ENCODE measurements around the gene STPG3.
A peak's percentile ranks its signal among the peaks of the same experiment; 100 is the strongest.

STPG3 gene

DNA sequence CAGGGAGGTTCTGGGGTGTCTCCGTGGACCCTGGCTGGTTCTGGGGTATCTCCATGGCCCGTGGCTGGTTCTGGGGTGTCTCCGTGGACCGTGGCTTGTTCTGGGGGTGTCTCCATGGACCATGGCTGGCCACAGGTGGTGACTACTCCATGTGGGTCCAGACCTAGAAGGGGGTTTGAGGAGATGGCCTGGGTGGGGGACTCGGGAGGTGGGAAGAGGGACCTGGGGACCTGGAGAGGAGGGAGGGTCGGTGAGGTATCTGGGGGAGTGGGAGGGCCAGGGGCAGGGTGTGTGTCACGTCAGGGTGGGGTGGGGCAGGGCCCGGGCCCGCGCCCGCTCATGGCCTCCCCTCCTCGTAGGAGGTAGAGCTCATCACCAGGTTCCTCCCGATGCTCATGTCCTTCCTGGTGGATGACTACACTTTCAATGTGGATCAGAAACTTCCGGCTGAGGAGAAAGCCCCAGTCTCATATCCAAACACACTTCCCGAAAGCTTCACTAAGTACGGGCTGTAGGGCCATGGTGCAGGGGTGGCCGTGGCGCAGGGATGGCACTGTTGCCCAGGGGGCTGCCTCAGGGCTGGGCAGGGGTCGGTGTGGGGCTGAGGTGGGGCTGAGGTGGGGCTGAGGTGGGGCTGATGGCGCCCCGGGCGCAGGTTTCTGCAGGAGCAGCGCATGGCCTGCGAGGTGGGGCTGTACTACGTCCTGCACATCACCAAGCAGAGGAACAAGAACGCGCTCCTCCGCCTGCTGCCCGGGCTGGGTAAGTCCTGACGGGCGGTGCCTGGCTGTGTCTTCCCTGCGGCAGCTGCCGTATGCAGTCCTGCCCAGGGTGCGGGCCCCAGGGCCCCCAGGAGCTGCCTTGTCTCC, 15.7 kb downstream of the STPG3 start:
- no peak for DNase-seq (ENCODE audit: low spot score)

DNA sequence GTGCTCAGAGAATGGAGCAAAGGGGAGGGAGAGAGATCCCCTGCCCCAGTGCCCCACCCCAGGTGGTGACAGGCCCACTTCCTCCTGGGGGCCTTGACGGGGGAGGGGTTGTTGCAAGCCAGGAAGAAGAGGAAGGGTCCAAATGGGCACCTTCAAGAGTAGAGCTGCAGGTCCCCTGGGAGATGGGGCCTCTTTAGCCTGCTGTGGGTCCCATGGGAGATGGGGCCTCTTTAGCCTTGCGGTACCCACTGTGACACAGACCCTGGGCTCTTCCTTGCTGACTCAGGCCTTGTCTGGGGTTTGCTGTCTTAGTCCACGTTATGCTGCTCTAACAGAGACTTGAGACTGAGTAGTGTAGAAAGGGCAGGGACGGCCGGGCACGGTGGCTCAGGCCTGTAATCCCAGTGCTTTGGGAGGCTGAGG, 16.9 kb downstream of the STPG3 start:
- DNase-seq (ENCODE audit: low spot score), result peak; percentile 91

DNA sequence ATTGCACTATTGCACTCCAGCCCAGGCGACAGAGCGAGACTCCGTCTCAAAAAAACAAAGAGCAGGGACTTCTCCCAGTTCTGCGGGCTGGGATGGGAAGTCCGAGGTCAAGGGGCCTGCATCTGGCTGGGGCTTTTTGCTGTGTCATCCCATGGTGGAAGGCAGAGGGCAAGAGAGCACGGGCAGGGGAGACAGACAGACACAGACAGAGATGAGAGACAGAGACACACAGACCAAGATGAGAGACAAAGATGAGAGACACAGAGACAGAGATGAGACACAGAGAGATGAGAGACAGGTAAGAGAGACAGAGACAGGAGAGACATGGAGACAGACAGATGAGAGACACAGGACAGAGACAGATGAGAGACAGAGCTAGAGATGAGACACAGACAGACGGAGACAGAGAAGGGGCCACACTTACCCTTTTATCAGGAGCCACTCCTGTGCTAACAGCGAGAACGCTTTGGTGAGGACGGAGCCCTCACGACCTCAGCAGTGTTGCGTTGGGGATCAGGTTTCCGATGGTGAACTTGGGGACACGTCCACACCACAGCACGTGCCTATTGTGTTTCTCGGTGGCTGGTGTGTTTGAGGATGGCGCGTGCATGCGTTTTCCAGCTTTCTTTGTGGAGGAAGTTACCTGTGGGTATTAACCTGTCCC, 17.6 kb downstream of the STPG3 start:
- DNase-seq (ENCODE audit: low spot score), result no peak

DNA sequence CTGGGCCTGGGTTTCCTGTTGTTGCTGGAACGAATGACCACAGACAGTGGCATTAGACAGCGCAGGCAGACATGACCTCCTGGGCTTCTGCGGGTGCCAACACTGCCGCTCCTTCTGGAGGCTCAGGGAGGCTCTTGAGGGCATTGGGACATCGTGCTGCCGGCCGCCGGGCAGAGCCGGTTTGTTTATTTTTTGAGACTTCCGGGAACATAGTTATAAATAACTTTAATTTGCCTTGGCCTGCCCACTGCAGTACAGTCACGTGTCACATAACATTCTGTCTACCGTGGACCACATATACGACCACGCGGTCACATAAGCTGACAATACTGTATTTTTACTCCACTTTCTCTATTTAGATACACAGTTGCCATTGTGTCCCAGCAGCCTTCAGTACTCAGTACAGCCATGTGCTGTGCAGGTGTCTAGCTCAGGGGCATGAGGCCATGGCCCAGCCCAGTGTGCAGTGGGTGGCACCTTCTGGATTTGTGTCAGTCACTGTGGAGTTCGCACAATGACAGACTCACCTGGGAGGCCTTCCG, 18.2 kb downstream of the STPG3 start:
- DNase-seq (ENCODE audit: low spot score), result peak; percentile 84

DNA sequence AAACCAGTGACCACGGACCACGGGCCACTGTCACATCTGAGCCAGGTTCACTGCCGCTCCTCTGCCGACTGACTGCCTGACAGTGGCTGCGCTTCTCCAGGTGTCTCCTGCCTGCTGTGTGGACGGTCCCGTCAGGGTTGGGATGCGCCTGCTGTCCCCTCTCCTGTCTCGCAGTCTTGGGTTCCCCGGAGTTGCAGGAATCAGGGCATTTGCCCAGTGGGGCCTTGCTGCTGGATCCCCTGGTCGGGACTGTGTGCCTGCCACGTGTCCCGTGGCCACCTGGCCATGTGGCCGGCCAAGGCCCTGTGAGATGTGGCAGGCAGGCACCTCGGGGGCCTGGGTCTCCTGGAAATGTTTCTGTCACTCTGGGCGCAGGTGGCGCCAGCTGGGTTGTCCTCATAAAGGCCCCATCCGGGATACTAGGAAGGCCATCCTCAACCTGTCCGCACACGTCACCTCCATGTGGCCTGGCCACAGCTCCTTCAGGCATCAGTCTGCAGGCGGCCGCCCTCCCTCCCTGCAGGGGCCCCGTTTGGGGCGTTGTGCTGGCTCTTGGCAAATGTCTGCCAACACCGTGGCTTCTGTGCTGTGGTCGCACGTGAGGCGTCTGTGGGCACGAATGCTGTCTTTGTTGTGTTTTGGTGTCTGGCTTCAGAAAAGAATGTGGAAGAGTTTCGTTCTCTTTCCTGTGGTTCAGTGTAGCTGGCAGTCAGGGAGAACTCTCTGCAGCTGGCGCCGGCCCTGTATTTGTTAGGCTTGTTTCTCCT, 20.0 kb downstream of the STPG3 start:
- DNase-seq (ENCODE audit: low spot score), result no peak

DNA sequence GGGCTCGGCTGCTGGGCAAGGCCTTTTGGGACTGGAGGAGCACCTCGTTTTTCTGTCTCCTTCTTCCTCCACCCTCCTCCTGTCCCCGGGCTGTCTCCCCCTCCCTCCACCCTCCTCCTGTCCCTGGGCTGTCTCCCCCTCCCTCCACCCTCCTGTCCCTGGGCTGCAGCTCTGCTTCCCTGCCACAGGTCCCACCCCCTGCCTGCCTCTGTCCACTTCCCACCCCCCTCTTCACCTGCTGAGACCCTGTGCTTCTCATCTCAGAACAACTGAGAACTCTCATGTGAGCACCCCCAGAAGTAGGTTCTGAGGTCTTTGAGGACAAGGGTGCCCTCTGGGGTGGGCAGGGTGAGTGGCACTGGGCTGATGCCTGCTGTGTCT, 20.6 kb downstream of the STPG3 start:
- DNase-seq (ENCODE audit: low spot score), result no peak

DNA sequence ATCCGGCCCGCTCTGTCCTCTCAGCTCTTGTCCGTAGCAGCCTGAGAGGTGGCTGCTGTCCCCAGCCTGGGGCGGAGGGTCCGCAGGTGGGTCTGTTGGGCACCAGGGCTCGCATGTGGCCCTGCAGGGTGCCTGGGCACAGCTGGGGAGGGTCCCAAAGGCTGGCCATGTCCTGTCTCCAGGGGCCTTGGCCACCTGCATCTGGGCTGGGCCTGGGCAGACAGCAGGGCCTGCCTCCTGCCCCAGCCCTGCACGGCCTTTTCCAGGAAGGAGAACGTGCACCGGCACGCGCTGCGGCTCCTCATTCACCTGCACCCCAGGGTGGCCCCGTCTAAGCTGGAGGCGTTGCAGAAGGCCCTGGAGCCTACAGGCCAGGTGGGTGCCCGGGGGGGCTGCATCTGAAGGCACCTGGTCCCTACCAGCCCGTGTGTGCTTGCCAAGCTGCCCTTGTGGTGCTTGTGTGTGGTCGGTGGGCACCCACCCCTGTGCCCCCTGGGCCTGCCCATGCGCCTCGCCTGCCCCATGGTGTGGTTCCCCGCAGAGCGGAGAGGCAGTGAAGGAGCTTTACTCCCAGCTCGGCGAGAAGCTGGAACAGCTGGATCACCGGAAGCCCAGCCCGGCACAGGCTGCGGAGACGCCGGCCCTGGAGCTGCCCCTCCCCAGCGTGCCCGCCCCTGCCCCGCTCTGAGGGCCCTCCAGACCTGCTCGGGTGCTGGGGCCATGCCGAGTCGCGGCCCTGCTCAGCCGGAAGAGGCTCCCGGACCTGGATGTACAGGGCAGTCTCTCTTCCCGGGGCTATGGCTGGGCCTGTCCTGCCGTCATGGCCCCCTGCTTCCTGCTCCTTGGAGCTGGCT, 21.4 kb downstream of the STPG3 start:
- DNase-seq (ENCODE audit: low spot score), result no peak

DNA sequence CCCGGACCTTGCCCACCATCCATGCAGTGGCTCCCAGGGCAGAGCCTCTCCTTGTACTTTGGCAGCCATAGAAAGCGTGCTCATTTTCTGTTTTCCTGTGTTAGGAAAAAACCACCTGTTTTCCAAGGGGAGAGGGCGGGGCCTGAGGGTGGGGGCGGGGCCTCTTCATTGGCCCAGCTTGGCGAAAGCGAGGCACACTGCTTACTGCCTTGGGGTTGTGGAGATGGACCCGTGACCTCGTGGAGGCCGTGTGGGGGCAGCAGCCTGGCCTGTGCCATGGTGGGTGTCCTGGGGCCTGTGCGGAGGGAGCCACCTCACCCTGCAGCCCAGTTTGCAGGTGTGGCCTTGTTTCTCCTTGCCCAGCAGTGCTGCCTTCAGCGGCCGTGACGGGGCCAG, 22.0 kb downstream of the STPG3 start:
- DNase-seq (ENCODE audit: low spot score), result no peak

DNA sequence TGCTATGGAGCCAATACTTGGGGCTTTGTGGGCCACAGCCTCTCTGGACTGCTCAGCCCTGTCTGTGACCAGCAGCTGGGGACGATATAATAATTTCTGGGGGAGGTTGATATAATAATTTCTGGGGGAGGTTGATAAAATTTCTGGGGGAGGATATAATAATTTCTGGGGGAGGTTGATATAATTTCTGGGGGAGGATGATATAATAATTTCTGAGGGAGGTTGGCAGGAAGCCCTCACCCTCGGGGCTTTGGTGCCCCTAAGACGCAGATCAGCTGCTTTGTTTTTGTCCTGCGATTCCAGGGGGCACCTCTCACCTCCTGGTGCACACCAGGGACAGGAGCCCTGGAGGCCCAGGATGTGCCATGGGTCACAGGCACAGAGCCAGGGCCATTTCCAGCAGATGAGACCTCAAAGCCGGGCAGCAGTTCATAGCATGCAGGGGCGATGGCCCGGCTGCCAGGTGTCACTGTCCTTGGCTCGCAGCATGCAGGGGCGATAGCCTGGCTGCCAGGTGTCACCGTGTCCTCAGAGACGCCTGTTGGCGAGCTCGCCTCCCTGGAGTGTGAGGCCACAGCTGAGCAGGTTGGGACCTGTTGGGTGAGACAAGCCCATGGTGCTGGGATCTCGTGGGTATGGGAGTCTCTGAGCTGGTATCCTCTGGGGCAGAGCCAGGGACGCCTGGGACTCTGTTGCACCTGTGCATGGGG, 22.7 kb downstream of the STPG3 start:
- peak; percentile 68 for DNase-seq (ENCODE audit: low spot score)

DNA sequence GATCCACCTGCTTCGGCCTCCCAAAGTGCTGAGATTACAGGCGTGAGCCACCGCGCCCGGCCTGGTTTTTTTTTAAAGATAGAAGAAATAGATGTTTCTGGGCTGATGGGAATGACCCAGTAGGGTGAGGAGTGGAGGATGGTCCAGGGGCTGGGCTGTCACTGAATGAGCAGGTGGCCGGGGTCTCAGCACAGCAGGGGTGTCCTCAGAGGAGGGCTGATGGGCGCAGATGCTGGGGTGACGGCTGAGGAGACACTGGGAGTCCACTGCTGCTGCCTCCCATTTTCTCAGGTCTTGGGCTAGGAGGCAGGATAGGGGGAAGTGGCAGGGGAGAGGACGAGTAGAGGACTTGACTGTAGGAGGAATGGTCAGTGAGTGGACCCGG, 24.1 kb downstream of the STPG3 start:
- DNase-seq (ENCODE audit: low spot score), result no peak

DNA sequence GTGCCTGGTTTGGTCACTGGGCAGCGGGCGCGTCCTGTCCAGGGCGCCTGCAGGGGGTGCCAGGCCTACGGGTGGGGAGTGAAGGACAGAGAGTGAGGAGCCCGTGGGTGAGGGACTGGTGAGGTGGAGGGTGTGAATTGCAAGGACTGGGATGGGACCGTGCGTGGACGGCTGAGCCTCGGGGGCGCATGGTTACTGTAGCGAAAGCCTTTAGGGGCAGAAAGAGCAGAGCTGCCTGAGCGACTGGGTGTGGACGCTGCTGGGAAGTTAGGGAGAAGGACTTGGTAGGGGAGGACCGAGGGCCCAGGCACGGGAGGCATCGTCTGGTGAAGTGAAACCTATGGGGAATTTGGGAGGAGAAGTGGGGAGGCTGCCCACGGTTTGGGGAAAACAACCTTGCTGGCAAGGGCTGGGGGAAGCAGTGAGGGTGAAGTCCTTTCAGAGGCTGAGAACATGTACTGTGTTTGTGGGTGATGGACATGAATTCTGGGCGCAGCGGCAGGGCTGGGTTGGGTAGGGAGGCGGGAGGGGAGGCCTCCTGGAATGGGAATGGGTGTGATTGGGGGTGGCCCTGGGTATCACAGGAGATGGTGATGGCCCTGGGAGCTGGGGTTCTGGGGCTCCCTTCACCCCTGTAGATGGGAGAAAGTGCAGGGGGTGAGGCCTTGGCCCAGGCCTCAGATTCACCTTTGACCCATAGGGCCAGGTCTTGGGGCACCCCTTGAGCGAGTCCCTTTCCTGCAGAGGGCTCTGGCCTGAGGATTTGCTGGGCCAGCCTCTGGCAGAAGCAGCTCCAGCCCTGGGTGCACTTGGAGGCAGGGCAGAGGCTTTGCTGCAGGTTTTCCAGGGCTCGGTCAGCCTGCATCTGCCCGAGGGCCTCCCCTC, 24.7 kb downstream of the STPG3 start:
- no peak for DNase-seq (ENCODE audit: low spot score)

DNA sequence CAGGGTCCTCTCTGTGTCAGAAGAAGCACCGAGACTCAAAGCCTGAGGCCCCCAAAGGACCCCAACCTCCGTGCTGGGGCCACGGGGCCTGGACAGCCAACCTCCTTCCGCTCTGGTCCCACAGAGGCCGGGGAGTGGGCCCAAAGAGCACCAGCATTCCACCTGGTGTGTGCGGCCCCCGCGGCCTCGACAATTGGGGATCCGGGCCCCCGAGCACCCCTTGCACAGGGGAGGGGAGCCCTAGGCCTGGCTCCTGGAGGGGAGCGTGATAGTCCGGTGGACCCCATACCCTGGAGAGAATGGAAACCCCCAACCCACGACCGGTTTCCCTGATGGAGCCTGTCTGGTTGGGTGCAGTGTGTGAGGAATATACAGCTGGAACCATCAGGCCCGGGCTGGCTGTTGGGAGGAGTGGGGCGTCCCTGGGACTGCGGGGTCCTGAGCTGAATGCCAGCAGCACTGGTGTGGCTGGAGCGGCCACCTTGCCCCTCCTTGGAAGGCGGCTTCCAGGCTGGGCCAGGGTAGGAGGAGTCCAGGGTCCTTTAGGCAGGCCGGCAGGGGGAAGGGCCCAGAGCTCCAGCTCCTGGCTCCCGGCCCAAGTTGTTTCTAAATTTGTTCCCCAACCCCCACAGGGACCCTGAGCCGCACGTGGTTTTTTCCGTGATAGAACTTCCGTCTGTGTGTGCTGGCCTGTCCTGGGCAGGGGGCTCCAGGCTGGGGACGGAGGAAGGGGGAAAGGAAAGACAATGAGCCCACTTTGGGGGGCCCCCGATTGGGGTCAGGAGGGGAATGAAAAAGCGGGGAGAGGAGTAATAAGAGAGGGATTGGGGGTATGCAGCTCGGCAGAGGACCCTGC, 25.6 kb downstream of the STPG3 start:
- peak; percentile 68 for DNase-seq (ENCODE audit: low spot score)

DNA sequence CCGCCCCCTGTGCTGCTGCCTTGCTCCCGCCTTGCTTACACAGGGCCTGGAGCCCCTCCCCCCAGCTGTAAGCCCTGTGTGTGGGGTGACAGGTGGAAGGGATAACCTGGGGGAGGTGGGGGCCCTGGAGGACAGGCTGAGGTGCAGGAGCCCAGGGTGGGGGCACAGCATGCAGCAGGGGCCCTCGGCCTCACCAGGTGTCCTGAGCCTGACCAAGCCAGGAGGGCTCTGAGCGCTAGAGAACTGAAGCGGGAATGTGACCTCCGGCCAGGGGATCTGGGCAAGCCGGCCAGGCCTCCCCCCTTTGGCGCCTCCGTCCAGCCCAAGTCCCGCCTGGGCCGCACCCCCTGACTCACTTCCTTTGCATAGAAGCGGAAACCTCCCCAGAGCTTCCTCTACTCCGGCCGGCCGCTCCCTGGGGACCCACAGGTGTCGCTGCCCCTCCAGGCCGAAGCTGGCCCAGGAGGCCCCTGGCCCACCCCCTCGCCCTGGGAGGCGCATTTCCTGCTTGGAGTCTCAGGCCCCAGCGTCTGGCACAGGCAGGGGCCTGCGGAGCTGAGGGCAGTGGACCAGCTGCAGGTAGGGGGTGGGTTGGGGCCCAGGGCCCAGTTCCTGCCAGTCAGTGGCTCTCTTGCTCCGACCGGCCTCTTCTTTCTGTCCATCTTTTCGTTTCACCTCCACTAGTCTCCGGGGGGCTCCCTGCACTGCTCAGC, 26.4 kb downstream of the STPG3 start, which contains the start of gene TOR4A:
Gene TOR4A (plus strand): TSS at position 398 of the 713 bp plus-strand sequence. CDS start 964 bp downstream, outside the sequence.
- DNase-seq (ENCODE audit: low spot score), result peak; percentile 71

DNA sequence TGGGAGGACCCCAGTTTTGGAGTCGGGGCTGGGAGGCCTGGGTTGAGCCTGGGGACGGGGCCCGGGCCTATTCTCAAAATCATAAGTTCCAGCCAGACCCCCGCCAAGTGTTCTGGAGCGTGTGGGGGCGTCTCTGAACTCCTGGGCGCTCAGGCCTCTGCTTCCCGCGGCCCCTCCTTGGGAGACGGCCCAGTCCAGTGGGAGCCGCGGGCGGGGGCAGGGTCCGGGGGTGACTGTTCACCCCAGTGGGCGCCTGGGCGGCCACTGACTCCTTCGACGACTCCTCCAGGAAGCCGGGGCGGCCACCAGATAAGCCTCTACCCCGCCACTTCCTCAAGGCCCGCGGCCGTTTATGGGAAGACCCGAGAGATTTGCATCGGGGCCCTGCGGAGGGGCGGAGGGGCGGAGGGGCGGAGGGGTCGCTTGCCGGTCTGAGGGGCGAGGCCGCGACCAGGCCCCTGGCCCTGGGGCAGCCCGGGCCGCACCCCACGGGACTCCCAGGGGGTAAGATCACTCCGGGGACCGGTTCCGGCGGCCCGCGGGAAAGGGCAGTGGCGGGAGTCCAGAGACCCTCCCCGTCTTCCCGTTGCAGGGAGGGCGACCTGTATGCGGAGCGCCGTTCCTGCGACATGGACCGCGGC, 27.1 kb downstream of the STPG3 start:
- DNase-seq (ENCODE audit: low spot score), result peak; percentile 45

DNA sequence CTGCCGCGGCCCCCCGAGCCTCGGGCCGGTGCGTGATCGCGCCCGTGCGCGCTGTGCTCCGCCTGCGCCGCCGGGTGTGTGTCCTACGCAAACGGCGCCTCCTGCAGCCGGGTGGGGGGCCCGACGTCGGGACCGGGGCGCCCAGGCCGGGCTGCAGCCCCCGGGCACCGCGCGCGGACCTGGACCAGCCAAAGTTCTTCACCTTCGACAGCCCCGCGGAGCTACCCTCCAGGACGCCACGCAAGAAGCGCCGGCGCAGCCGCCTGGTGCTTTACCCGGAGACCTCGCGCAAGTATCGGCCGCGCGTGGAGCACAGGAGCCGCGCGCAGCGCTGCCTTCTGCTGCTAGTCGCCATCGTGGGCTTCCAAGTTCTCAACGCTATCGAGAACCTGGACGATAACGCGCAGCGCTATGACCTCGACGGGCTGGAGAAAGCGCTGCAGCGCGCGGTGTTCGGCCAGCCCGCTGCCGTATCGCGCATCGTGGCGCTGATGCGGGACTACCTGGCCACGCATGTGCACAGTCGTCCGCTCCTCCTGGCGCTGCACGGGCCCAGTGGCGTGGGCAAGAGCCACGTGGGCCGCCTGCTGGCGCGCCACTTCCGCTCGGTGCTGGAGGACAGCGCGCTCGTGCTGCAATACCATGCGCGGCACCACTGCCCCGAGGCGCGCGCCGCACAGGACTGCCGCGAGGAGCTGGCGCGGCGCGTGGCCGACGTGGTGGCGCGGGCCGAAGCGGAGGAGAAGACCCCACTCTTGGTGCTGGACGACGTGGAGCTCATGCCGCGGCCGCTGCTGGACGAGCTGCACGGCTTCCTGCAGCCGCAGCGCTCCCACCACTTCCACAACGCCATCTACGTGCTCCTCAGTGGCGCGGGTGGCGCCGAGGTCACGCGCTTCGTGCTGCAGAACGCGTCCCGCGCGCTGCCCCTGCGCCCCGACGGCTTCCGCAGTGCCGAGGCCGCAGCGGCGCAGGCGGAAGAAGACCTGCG, 27.9 kb downstream of the STPG3 start:
- no peak for DNase-seq (ENCODE audit: low spot score)

DNA sequence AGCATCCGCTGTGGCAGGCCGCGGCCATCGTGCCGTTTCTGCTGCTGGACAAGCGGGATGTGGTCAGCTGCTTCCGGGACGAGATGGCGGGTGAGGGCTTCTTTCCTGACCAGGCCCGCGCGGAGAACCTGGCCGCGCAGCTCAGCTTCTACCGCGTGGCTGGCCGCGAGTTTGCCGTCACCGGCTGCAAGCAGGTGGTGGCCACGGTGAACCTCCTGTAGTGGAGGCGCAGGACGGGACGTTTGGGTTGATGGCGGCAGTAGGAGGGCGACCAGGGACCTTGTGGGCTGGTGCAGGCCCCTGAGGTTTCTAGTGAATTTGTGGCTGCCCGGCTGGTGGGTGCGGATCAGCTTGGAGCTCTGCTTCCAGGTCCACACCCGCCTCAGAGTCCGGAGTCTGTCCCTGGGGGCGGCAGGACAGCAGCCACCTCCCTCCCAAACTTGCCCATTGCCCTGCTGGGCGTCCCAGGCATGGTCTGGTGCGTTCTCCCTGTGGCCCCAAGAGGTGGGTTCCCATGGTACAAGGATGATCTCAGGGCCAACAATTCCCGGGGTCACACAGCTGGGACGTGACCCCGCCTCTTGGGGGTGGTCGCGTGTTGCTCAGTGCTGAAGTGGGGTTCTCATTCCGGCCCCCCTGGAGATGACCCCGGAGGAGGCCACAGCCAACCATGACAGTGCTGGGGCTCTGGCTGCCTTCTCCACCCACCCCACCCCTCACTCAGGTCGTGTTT, 28.8 kb downstream of the STPG3 start:
- no peak for DNase-seq (ENCODE audit: low spot score)

Data from NAMALWA (cell line).